HG03442 (cell line): ENCODE results near the gene CLEC12A.

Experiments
- ATAC-seq: cut with Tn5 transposase; IDR thresholded peaks from one replicate; pipeline ENCODE4 v1.9.1; 2021; ENCODE audit warnings: mild to moderate bottlenecking, moderate library complexity; ENCODE audit not compliant: unreplicated experiment

The CLEC12A gene

DNA sequence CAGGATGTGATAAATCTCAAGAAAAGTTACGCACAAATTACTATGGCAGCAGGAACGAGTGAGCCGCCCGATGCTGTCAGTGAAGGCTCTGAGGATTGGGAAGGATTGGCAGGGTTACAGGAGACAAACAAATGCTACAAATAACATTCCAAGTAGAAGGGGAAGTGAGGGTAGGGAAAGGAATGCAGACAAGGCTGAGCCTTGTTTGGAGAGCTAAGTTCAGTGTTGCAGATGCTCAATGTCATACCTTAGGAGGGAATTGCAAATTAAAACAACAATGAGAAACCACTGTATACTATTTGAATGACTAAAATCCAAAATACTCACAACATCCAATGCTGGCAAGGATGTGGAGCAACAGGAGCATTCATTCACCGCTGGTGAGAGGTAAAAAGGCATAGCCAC, 60.6 kb downstream of the CLEC12A start:
- ATAC-seq = no peak

DNA sequence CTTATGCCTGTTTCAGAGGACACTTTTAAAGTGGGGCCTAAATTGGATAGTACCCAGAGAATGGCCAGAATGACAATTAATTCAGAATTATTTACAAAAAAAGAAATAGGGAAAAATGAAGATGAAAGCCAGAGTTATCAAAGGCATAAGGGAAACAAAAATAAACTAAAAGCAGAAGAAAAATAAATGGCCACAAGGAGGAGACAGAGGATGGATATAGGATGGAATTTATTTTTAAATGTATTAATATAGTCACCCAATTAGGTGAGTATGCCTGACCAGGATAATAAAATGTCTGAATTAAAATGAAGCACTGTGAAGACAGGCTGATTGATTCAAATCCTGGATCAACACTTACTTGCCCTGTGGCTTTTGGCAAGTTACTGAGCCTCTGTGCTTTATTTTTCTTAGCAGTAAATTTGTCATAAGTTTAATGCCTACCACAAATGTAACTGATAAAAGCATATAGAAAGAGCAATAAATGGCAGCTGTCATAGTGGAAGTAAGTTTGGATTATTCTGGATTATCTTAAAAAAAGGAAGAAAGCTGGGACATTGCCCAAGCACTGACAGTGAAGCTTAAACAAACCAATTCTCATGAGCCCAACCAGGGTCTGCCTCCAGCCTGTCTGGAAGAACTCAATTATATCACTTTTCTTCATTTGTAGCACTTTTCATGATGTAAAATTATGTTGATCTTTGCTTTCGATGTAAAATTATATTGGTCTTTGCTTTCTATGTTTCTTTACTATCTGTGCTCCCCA, 62.8 kb downstream of the CLEC12A start:
- no peak for ATAC-seq
